Esophagus (tissue), 2 donors: ENCODE measurements around the gene RBM26. TPM values are rescaled to one million over a fixed set of nuclear protein-coding genes. Genes with fewer than 3 reads are reported as not detected.

Experiments used
- H3K27ac ChIP-seq, 2 donors: one replicate each; pipeline ENCODE4 v1.5.1; 2013; ENCODE audit warnings: low read depth in 2 of 2, mild to moderate bottlenecking in 2 of 2, inconsistent platforms in 1 of 2, low read length in 1 of 2, moderate library complexity in 1 of 2
- H3K27me3 ChIP-seq, 2 donors: one replicate each; pipeline ENCODE4 v1.6.1; 2013; ENCODE audit warnings: low read length in 2 of 2, control low read depth in 1 of 2, mild to moderate bottlenecking in 1 of 2; ENCODE audit not compliant: insufficient read depth in 2 of 2, control insufficient read depth in 1 of 2
- H3K36me3 ChIP-seq, 2 donors: one replicate each; pipeline ENCODE4 v1.6.1; 2013; ENCODE audit warnings: low read length in 1 of 2; ENCODE audit not compliant: control insufficient read depth in 2 of 2, insufficient read depth in 2 of 2
- H3K4me1 ChIP-seq, 2 donors: one replicate each; pipeline ENCODE4 v1.6.1; 2013; ENCODE audit warnings: low read length in 1 of 2; ENCODE audit not compliant: control insufficient read depth in 2 of 2, insufficient read depth in 2 of 2
- H3K4me3 ChIP-seq, 2 donors: one replicate each; pipeline ENCODE4 v1.5.1; 2013; ENCODE audit warnings: low read length in 2 of 2, mild to moderate bottlenecking in 2 of 2, low read depth in 1 of 2, moderate library complexity in 1 of 2
- H3K9me3 ChIP-seq, 2 donors: one replicate each; pipeline ENCODE4 v1.6.1; 2013; ENCODE audit warnings: mild to moderate bottlenecking in 2 of 2, low read depth in 1 of 2, low read length in 1 of 2, moderate library complexity in 1 of 2; ENCODE audit not compliant: control insufficient read depth in 2 of 2, insufficient read depth in 1 of 2
- WGBS, 2 donors: extraction: QIAGEN DNeasy Blood & Tissue Kit; methylation state at CpG; one replicate each; pipeline ENCODE4 v1.1.7; 2013; 5-methylcytosine and 5-hydroxymethylcytosine counted together
- polyA plus RNA-seq, 2 donors: library from polyadenylated mRNA; stranded (reverse); fragments of 200-250 nt; gene quantifications; one replicate each; pipeline ENCODE4 v1.2.3, GENCODE V29; 2013
- donor health status: healthy with polysubstance abuse.
- donor health status: Bipolar disorder and iron deficiency.

RBM26 gene
- polyA plus RNA-seq, 2 donors = 11.1 to 24.3 TPM

DNA sequence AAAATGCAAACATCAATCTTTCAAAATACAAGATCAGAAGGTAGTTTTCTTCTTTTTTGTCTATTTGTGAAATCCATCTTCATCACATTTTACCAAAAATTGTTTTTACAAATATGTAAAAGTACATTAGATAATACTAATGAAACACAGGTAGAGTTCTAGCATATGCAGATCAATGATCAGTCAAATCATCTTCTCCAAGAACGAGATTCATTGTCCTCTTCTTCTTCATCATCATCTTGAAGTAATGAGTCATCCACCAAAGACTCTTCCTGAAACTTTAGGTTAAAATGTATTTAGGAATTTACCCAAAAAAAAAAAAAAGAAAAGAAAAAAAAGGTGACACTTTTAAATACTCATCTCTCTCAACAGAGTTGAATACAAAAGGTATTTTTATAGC lies 85.6 kb downstream of the RBM26 start:
- no peak overlapping the region for H3K4me3 ChIP-seq
- no peaks in the 10 kb centered on the region for H3K27me3 ChIP-seq
- no peak overlapping the region for H3K27ac ChIP-seq
- no peaks in the 10 kb centered on the region for H3K4me1 ChIP-seq
- H3K36me3 ChIP-seq = no peaks in the 10 kb centered on the region
- H3K9me3 ChIP-seq = no peaks in the 10 kb centered on the region
- WGBS, 2 donors = 80 to 81% methylated on average over 1 of the region's 1 CpG

DNA sequence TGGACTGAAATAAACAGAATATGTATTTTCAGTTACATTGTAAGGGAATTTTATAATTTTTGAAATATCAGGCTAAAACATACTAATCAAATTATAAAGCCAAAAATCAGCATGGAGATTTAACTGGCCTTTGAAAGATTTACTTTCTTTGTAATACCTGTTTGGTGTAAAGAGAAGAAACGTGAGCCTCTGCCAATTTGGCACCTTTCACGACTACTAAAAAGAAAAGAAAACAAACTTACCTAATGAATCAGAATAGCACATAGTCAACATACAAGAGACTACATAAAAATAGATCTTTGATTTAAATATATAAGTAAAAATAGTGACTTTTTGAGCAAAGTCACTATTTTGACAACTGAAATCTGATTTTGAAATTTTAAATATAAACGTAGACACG lies 87.4 kb downstream of the RBM26 start:
- Histone ChIP-seq H3K36me3 (no peaks in the 10 kb centered on the region), H3K9me3 (no peaks in the 10 kb centered on the region), H3K4me1 (no peaks in the 10 kb centered on the region), H3K4me3 (no peak overlapping the region), H3K27ac (no peak overlapping the region), H3K27me3 (no peaks in the 10 kb centered on the region)
- 58 to 65% methylated on average over 4 of the region's 4 CpGs for WGBS, 2 donors

DNA sequence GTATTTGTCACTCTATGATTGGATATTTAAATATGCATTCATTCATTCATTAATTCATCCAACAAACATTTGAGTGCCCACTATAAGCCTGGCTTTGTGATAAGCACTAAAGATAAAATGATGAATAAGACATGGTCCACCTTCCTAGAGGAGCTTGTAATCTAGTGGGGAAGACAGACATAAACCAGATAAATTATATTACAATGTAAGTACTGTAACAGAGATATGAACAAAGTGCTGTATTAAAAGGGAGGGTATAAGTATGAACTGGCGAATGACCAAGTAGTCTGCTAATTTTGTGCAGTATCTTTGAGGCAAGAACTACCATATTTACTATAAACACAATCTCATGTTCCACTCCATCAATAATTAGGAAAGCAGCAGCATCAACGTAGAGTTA lies 88.2 kb downstream of the RBM26 start:
- no peaks in the 10 kb centered on the region for H3K36me3 ChIP-seq
- H3K4me1 ChIP-seq = no peaks in the 10 kb centered on the region
- WGBS, 2 donors = 86 to 98% methylated on average over 2 of the region's 2 CpGs
- no peaks in the 10 kb centered on the region for H3K27me3 ChIP-seq
- no peak overlapping the region for H3K4me3 ChIP-seq
- H3K27ac ChIP-seq = no peak overlapping the region
- H3K9me3 ChIP-seq = no peaks in the 10 kb centered on the region

DNA sequence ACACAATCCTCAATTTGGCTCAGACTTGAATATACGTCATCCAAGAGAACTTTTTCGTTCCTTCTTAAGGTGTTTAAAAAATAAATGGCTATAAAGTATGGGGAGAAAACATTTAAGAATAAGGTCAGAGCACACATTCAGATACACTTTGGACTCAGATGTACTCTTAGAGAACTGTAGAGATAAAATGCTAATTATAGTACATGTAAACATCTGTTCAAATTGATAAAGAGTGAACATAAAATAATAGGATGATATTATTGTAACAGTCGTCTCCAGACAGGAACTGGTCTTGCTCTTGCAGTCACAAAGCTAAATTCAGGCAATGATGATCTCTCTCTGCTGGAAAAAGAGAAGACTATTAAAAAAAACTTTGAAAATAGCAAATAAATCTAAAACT lies 91.4 kb downstream of the RBM26 start:
- Histone ChIP-seq H3K4me3 (no peak overlapping the region), H3K36me3 (no peaks in the 10 kb centered on the region), H3K27me3 (no peaks in the 10 kb centered on the region), H3K9me3 (no peaks in the 10 kb centered on the region), H3K27ac (no peak overlapping the region), H3K4me1 (no peaks in the 10 kb centered on the region)
- WGBS, 2 donors = 67 to 74% methylated on average over 3 of the region's 3 CpGs

DNA sequence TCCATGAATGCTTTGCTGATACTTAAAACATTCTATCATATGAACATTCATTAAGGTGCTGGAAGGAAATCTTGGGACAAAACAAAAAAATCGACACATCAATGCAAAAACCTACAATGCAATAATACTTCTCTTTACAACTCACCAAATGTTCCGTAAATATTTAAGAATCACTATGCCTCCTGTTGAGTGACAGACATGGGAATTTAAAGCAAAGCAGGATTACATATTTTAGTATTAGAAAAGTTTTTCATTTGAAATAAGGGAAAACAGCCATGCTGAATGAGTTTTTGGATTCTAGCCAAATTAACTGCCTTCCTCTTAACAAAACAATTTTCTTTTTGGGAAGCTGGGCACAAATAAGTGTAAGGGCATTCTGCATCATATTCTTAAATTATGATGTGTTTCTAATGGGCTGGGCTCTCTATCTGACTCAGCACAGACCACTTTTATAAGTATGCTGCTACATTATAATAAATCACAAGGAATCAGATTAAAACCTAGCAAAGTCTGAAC lies 93.7 kb downstream of the RBM26 start:
- no peak overlapping the region for H3K4me3 ChIP-seq
- no peaks in the 10 kb centered on the region for H3K27me3 ChIP-seq
- H3K27ac ChIP-seq = no peak overlapping the region
- no peaks in the 10 kb centered on the region for H3K9me3 ChIP-seq
- H3K4me1 ChIP-seq = peaks cover 0 to 4% of the 10 kb centered on the region in 2 donors
- 50 to 67% methylated on average over 2 of the region's 2 CpGs for WGBS, 2 donors
- H3K36me3 ChIP-seq = no peaks in the 10 kb centered on the region

DNA sequence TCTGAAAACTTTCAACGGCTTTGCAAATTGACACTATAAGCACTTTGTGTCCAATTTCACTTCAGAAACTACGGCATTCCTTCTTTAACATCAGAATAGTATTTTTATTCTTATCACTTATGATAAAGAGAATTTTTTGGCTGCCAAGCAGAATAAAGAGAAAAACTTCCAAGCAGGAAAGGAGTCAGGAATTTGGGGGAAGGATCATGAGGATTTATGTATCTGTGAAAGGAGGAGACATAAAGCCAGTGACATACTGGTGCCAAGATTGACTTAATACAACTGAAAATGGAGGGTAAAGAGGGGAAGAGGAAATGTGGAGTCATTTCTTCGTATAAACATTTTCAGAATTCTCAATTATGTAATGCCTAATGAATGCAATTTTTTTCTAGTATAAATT lies 94.7 kb downstream of the RBM26 start:
- Histone ChIP-seq H3K27ac (no peak overlapping the region), H3K27me3 (no peaks in the 10 kb centered on the region), H3K4me1 (peaks cover 0 to 4% of the 10 kb centered on the region in 2 donors), H3K4me3 (no peak overlapping the region), H3K9me3 (no peaks in the 10 kb centered on the region), H3K36me3 (no peaks in the 10 kb centered on the region)
- 57 to 67% methylated on average over 3 of the region's 3 CpGs for WGBS, 2 donors

DNA sequence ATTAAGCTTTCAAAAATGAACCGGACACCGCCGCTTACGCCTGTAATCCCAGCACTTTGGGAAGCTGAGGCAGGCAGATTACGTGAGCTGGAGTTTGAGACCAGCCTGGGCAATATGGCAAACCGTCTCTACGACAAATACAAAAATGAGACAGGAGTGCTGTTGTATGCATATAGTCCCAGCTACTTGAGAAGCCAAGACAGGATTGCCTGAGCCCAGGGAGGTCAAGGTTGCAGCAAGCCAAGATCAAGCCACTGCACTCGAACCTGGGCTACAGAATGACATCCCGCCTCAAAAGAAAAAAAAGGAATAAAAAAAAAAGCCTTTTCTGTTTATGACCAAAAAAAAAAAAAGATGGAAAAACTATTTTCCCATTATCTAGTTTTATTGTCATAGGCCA lies 96.4 kb downstream of the RBM26 start:
- 84 to 88% methylated on average over 9 of the region's 9 CpGs for WGBS, 2 donors
- Histone ChIP-seq H3K36me3 (no peaks in the 10 kb centered on the region), H3K4me3 (no peak overlapping the region), H3K27me3 (no peaks in the 10 kb centered on the region), H3K9me3 (no peaks in the 10 kb centered on the region), H3K4me1 (peaks cover 0 to 4% of the 10 kb centered on the region in 2 donors), H3K27ac (no peak overlapping the region)

DNA sequence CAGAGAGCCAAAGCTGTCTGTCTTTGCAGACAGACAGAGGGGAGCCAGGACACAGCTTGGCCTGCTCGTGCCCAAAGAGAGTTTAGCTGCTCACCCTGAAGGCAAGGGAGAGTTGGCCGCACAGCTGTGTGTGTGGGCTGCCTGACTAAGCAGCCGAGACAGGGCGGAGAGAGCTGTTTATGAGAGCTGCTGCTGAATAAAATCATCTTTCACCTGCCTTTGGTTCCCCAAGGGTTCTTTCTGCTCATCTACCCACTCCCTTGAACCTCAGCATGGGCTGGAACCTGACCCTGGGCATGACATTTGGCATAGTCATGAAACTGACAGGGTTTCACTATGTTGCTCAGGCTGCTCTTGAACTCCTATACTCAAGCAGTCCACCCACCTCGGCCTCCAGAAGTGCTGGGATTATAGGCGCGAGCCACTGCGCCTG lies 98.2 kb downstream of the RBM26 start:
- Histone ChIP-seq H3K27ac (no peak overlapping the region), H3K36me3 (no peaks in the 10 kb centered on the region), H3K4me1 (peaks cover 0 to 4% of the 10 kb centered on the region in 2 donors), H3K4me3 (no peak overlapping the region), H3K9me3 (no peaks in the 10 kb centered on the region), H3K27me3 (no peaks in the 10 kb centered on the region)
- WGBS, 2 donors = 41 to 50% methylated on average over 8 of the region's 8 CpGs

DNA sequence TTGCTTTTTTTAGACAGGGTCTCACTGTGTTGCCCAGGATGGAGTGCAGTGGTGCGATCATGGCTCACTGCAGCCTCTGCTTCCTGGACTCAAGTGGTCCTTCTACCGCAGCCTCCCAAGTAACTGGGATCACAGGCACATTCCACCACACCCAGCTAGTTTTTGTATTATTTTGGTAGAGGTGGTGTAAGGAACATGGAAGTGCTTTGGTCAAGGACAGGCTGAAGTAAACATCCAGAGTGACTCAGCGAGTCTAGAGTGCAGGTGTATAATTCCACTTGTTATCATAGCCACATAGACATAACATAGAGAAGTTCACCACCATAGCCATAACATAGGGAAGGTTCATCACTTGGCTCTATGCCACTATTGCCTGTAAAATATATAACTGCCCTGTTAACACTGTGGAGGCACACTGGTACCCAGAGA lies 98.6 kb downstream of the RBM26 start:
- H3K9me3 ChIP-seq = no peaks in the 10 kb centered on the region
- H3K27me3 ChIP-seq = no peaks in the 10 kb centered on the region
- H3K4me3 ChIP-seq = no peak overlapping the region
- no peak overlapping the region for H3K27ac ChIP-seq
- H3K4me1 ChIP-seq = peaks cover 0 to 4% of the 10 kb centered on the region in 2 donors
- no peaks in the 10 kb centered on the region for H3K36me3 ChIP-seq
- 83 to 93% methylated on average over 3 of the region's 3 CpGs for WGBS, 2 donors

DNA sequence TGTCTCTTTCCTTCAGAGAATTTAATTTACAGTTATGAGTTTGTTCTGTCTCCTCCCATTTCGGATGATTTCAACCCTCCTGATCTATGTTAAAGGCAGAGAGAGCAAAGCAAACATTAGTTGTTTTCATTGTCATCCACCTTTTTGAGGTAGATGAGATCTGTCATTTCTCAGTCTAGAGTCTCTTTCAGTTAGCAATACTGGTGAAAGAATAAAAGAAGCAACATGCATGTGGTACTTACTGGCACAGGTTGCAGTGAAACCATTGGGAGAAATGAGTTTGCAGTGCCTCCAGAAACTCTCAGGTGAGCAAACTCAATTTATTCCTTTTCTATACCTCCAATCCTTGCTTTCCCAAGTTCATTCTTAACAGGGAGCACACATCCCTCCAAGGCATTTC lies 99.4 kb downstream of the RBM26 start:
- H3K9me3 ChIP-seq = no peaks in the 10 kb centered on the region
- no peak overlapping the region for H3K4me3 ChIP-seq
- no peaks in the 10 kb centered on the region for H3K27me3 ChIP-seq
- peaks cover 0 to 4% of the 10 kb centered on the region in 2 donors for H3K4me1 ChIP-seq
- 71 to 76% methylated on average over 1 of the region's 1 CpG for WGBS, 2 donors
- no peak overlapping the region for H3K27ac ChIP-seq
- no peaks in the 10 kb centered on the region for H3K36me3 ChIP-seq
